Activated naive CD8-positive, alpha-beta T cell treated with anti-CD3 and anti-CD28 coated beads, Interleukin-2, amount 10 ng/mL, durations not matched to agents 7 days and 5 days (primary cell): ENCODE data around the gene CALHM2. TPM values are rescaled to one million over a fixed set of nuclear protein-coding genes. Genes with fewer than 3 reads are reported as not detected.

Experiments used
- ATAC-seq: fragments of 150-1000 bp; cut with Tn5 transposase; one replicate; pipeline ENCODE4 v1.10.0; 2021; ENCODE audit warnings: low read depth, moderate library complexity
- POLR2A ChIA-PET: fragments of 350-600 bp; sonication (Branson Sonifier 250); formaldehyde crosslinking; loops from one replicate; lab custom pipeline; 2021; ENCODE audit warnings: antibody characterized with exemption; lab: Charles Lee
- DNase-seq: peaks from one replicate; pipeline ENCODE4 v3.0.0; 2021
- H3K27ac Mint-ChIP-seq: one replicate; pipeline ENCODE4 v1.8.0; 2022; ENCODE audit warnings: mild to moderate bottlenecking, mixed read lengths
- H3K27me3 Mint-ChIP-seq: one replicate; pipeline ENCODE4 v1.8.0; 2022; ENCODE audit warnings: mild to moderate bottlenecking, moderate library complexity, mixed read lengths
- H3K36me3 Mint-ChIP-seq: one replicate; pipeline ENCODE4 v1.8.0; 2021; ENCODE audit warnings: mild to moderate bottlenecking, mixed read lengths
- H3K4me1 Mint-ChIP-seq: one replicate; pipeline ENCODE4 v1.8.0; 2021; ENCODE audit warnings: mixed read lengths
- H3K4me3 Mint-ChIP-seq: one replicate; pipeline ENCODE4 v1.8.0; 2022; ENCODE audit warnings: mild to moderate bottlenecking, moderate library complexity, mixed read lengths
- H3K9me3 Mint-ChIP-seq: one replicate; pipeline ENCODE4 v1.8.0; 2021; ENCODE audit warnings: mixed read lengths
- total RNA-seq, 2 experiments: library from RNA; stranded (reverse); gene quantifications; one replicate each; pipeline ENCODE4 v1.2.3, GENCODE V29; 2021

Gene CALHM2
- 100 to 1,000 TPM; 117 to 124 TPM for total RNA-seq

DNA sequence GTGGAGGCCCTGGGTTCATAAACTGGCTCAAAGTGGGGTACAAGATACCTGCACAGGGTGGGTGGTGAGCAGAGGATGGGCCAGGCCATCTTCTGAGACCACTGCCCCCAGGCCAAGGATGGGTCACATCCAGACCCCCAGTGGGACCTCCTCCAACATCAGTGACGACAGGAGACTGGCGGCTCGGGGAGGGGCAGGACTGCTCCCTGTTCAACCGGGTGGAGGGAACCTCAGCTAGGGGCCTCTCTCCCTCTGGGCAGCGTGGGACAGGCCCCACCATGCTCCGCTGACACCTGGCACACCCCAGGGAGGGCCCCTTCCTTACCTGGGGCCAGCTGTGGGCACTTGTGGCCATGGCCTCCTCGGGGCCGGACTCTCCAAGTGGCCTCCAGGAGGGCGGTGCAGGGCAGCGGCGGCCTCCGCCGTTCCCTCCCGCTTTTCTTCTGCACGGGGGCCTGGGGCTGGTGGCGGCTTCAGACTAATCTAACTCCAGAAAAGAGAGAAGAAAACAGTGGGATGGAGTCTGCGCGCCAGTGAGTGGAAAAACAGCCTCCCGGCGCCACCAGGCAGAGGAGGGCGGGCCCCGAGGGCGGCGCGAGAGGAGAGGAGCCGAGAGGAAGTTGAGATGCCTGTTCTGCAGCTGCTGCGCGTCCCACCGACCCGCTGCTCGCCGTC, at the start of gene CALHM2:
CALHM2 (minus strand) TSS at position 540 of the 675 bp plus-strand sequence. CDS start 2,429 bp downstream, outside the sequence.
- Mint-ChIP-seq H3K4me3 (peak within 1 kb of the TSS; percentile 96), H3K27me3 (no peaks in the 10 kb centered on the region), H3K27ac (peak within 1 kb of the TSS; percentile 89), H3K4me1 (peaks cover 49% of the 10 kb centered on the region), H3K36me3 (peaks cover 40% of the 10 kb centered on the region), H3K9me3 (no peaks in the 10 kb centered on the region)
- ATAC-seq (peak; percentile 78), DNase-seq (peak; percentile 75)
- POLR2A ChIA-PET = interaction anchor here (0.6 to 8.8 kb wide), 15 partner anchors 9 to 259 kb away, joined by 3 to 89 read pairs (median 5); partner anchors contain the start of genes ATP5MK, CALHM3, NT5C2 and PDCD11

DNA sequence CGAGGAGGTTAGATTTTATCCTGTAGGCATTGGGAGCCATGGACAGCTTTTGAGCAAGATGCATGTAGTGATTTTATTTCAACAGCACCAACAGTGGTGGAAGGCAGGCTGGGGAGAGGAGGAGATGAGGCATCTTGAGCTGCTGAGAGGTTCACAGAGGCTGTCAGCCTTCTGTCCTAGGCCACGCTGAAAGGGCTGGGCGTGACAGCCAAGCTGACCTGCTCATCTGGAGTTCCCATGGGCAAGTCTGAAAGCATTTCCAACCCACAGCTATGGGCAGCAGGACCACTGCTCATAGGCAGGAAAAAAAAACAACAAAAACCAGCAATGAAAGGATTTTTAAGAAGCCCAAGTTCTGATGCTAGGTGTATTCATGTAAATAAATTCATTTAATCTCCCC, 49.0 kb upstream of the CALHM2 start:
- H3K27me3 Mint-ChIP-seq = peaks cover 65% of the 10 kb centered on the region
- POLR2A ChIA-PET = no interaction called here
- peaks cover 17% of the 10 kb centered on the region for H3K4me1 Mint-ChIP-seq
- no peaks in the 10 kb centered on the region for H3K9me3 Mint-ChIP-seq
- H3K4me3 Mint-ChIP-seq = no peak overlapping the region
- H3K27ac Mint-ChIP-seq = no peak overlapping the region
- DNase-seq (no peak), ATAC-seq (no peak)
- no peaks in the 10 kb centered on the region for H3K36me3 Mint-ChIP-seq

GRCh38 chr10:103500481-103500880, 48.3 kb upstream of the CALHM2 start:
- ATAC-seq (no peak), DNase-seq (no peak)
- Mint-ChIP-seq H3K4me1 (peaks cover 17% of the 10 kb centered on the region), H3K4me3 (no peak overlapping the region), H3K27me3 (peaks cover 65% of the 10 kb centered on the region), H3K27ac (no peak overlapping the region), H3K36me3 (no peaks in the 10 kb centered on the region), H3K9me3 (no peaks in the 10 kb centered on the region)
- POLR2A ChIA-PET = no interaction called here

DNA sequence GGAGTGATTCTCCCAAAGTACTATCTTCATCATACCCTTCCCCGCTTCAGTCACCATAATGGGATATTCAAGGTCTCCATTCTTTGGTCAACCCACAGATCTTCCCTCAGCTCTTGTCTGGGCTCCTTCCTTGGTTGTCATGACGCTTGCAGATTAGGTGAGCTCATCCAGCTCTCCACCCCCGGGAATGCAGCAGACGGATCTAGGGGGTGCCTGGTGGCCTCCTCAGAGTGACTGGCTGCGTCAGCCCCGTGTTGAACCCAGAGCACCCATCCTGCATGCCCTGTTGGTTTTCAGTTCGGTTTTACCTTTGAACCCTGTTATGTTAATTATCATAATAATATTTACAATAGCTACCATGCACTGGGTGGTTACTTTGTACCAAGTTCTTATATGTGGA, 47.7 kb upstream of the CALHM2 start:
- H3K4me3 Mint-ChIP-seq = no peak overlapping the region
- H3K4me1 Mint-ChIP-seq = peaks cover 17% of the 10 kb centered on the region
- H3K27me3 Mint-ChIP-seq = peaks cover 71% of the 10 kb centered on the region
- DNase-seq = no peak
- no peaks in the 10 kb centered on the region for H3K9me3 Mint-ChIP-seq
- no peak overlapping the region for H3K27ac Mint-ChIP-seq
- no peak for ATAC-seq
- H3K36me3 Mint-ChIP-seq = no peaks in the 10 kb centered on the region
- POLR2A ChIA-PET = interaction anchor here (0.7 kb wide), 1 partner anchor 46 kb away, joined by 4 read pairs; no protein-coding TSS in a partner anchor

DNA sequence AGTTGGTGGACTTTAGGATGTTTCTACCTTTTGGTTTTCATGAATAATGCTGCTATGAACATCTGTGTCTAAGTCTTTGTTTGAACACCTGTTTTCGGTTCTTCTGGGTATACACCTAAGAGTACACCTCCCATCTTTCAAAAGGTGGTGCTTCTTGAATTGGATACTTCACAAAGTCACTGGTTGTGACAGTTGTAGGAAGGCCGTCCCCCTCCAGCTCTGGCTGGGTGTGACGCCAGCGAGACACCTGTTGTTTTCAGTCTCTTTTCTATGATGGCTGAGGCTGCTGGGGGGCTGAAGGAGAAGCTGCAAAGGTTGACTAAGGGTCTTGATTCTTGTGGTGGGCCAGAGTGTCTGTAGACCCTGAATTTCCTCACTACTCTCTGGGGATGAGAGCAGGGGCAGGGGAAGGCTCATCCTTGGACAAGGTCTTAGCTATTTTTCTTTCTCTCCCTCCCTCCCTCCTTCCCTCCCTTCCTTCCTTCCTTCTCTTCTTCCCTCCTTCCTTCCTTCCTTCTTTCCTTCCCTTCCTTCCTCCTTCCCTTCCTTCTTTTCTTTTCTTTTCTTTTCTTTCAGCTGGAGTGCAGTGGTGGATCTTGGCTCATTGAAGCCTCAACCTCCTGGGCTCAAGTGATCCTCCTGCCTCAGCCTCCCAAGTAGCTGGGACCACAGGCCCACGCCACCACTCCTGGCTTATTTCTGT, 46.9 kb upstream of the CALHM2 start:
- Mint-ChIP-seq H3K4me3 (no peak overlapping the region), H3K27me3 (peaks cover 71% of the 10 kb centered on the region), H3K9me3 (no peaks in the 10 kb centered on the region), H3K36me3 (no peaks in the 10 kb centered on the region), H3K4me1 (peaks cover 12% of the 10 kb centered on the region), H3K27ac (no peak overlapping the region)
- DNase-seq (no peak), ATAC-seq (no peak)
- POLR2A ChIA-PET = interaction anchor here (0.7 kb wide), 1 partner anchor 47 kb away, joined by 4 read pairs; no protein-coding TSS in a partner anchor

GRCh38 chr10:103497161-103497915, 45.2 kb upstream of the CALHM2 start:
- Mint-ChIP-seq H3K36me3 (no peaks in the 10 kb centered on the region), H3K9me3 (no peaks in the 10 kb centered on the region), H3K27me3 (peaks cover 72% of the 10 kb centered on the region), H3K27ac (no peak overlapping the region), H3K4me3 (no peak overlapping the region), H3K4me1 (peaks cover 14% of the 10 kb centered on the region)
- POLR2A ChIA-PET = no interaction called here
- no peak for ATAC-seq
- no peak for DNase-seq

- Mint-ChIP-seq H3K27me3 (peaks cover 58% of the 10 kb centered on the region), H3K4me1 (peaks cover 8% of the 10 kb centered on the region), H3K4me3 (no peak overlapping the region), H3K9me3 (no peaks in the 10 kb centered on the region), H3K36me3 (no peaks in the 10 kb centered on the region), H3K27ac (no peak overlapping the region)
- POLR2A ChIA-PET = no interaction called here
- DNase-seq (no peak), ATAC-seq (no peak)
These were observed 43.2 kb upstream of the CALHM2 start for GRCh38 chr10:103495321-103495720.

- Mint-ChIP-seq H3K9me3 (no peaks in the 10 kb centered on the region), H3K27me3 (peaks cover 51% of the 10 kb centered on the region), H3K4me1 (peaks cover 11% of the 10 kb centered on the region), H3K36me3 (no peaks in the 10 kb centered on the region), H3K27ac (no peak overlapping the region), H3K4me3 (peak overlapping the region; percentile 64)
- DNase-seq (peak; percentile 69), ATAC-seq (peak; percentile 71)
- POLR2A ChIA-PET = interaction anchor here (0.7 to 1.0 kb wide), 3 partner anchors 10 to 452 kb away, joined by 3 read pairs; no protein-coding TSS in a partner anchor
These were observed 42.0 kb upstream of the CALHM2 start for GRCh38 chr10:103493916-103494877.

DNA sequence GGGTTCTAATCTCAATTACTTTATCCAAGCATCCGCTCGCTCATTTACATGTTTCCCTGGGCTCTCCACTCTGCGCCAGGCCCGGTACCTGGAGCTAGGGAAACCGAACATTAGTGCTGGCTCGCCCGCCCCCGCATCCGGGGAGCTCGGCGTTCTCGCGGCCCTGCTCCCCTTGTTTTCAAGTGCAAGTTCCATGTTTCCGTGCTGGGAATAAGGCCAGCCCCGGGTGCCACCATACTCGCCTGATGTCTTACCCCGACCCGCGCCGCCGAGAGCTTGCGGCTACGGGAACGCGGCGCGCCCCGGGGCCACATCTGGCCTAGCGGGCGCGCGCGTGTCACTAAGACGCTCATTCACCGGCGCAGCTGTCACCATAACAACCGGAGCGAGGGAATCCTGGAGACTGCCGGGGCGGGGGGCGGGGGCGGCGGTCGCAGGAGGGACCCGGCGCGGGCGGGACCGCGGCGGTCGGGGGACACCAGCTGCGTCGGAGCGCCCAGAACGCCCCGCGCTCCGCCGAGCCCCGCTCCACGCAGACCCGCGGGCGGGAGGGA, 41.3 kb upstream of the CALHM2 start, which contains the start of gene NEURL1:
NEURL1 (plus strand) TSS at position 344 of the 554 bp plus-strand sequence. CDS start 683 bp downstream, outside the sequence.
- peak; percentile 23 for ATAC-seq
- POLR2A ChIA-PET = interaction anchor here (0.6 to 1.1 kb wide), 6 partner anchors 11 to 125 kb away, joined by 3 read pairs; partner anchors contain the start of genes ATP5MK and PDCD11
- H3K4me1 Mint-ChIP-seq = peaks cover 11% of the 10 kb centered on the region
- H3K36me3 Mint-ChIP-seq = no peaks in the 10 kb centered on the region
- peaks cover 55% of the 10 kb centered on the region for H3K27me3 Mint-ChIP-seq
- DNase-seq = peak; percentile 61
- H3K9me3 Mint-ChIP-seq = no peaks in the 10 kb centered on the region
- peak within 1 kb of the TSS; percentile 85 for H3K4me3 Mint-ChIP-seq
- H3K27ac Mint-ChIP-seq = no peak within 1 kb of the TSS

- Mint-ChIP-seq H3K4me1 (peaks cover 11% of the 10 kb centered on the region), H3K9me3 (no peaks in the 10 kb centered on the region), H3K27ac (no peak overlapping the region), H3K27me3 (peaks cover 55% of the 10 kb centered on the region), H3K4me3 (peak overlapping the region; percentile 85), H3K36me3 (no peaks in the 10 kb centered on the region)
- POLR2A ChIA-PET = interaction anchor here (0.6 to 1.1 kb wide), 5 partner anchors 12 to 96 kb away, joined by 3 read pairs; partner anchors contain the start of genes ATP5MK and PDCD11
- ATAC-seq (no peak), DNase-seq (no peak)
These were observed 40.6 kb upstream of the CALHM2 start for GRCh38 chr10:103492655-103493261.

DNA sequence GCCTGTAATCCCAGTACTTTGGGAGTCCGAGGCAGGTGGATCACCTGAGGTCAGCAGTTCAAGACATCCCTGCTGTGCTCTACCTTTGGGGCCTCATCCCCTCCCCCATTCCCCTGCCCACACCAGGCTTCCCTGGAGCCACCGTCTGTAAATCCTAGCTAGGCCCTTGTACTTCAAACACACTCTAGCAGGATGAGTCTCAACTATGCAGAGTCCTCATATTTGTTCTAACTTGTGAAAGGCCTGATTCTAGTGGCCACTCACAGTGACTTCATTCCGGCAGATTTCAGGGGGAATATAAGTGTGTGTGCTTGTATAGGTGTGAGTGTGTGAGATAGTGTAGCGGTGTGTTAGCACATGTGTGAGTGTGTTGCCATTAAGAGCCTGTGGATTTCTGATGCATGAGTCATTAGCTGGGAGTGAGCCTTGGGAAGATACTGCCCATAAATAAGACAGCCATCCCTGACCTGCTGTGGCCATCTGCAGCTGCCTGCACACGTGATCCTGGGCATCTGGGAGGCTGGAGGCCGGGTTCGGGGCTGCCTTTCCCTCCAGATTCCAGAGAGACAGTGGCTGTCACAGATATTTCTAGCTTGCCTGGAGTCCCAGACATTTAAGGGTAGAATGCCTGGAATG, 39.7 kb upstream of the CALHM2 start:
- peaks cover 45% of the 10 kb centered on the region for H3K27me3 Mint-ChIP-seq
- H3K4me3 Mint-ChIP-seq = no peak overlapping the region
- no peaks in the 10 kb centered on the region for H3K36me3 Mint-ChIP-seq
- POLR2A ChIA-PET = interaction anchor here (0.5 kb wide), 2 partner anchors 9 to 332 kb away, joined by 3 to 6 read pairs; no protein-coding TSS in a partner anchor
- ATAC-seq (no peak), DNase-seq (no peak)
- H3K4me1 Mint-ChIP-seq = peaks cover 11% of the 10 kb centered on the region
- H3K27ac Mint-ChIP-seq = no peak overlapping the region
- no peaks in the 10 kb centered on the region for H3K9me3 Mint-ChIP-seq
